IgD-negative memory B cell (primary cell): Measurements from ENCODE around the gene PRXL2C. TPM values are rescaled to one million over a fixed set of nuclear protein-coding genes. Genes with fewer than 3 reads are reported as not detected.
A peak's percentile ranks its signal among the peaks of the same experiment; 100 is the strongest.
"Not testable (repeated sequence)": the region's sequence is repeated elsewhere in the genome, so short reads cannot be mapped to it uniquely, and the experiment has no call there.

Source experiments
- H3K27ac Mint-ChIP-seq, 3 donors: one replicate each; pipeline ENCODE4 v1.8.0; 2020 to 2022; ENCODE audit warnings: mild to moderate bottlenecking in 3 of 3, mixed read lengths in 3 of 3, moderate library complexity in 1 of 3
- H3K27me3 Mint-ChIP-seq: one replicate; pipeline ENCODE4 v1.8.0; 2021; ENCODE audit warnings: mixed read lengths
- H3K36me3 Mint-ChIP-seq: one replicate; pipeline ENCODE4 v1.8.0; 2020; ENCODE audit warnings: mild to moderate bottlenecking, mixed read lengths
- H3K4me1 Mint-ChIP-seq, 3 donors: one replicate each; pipeline ENCODE4 v1.8.0; 2020 to 2022; ENCODE audit warnings: mixed read lengths in 3 of 3, mild to moderate bottlenecking in 1 of 3
- H3K4me3 Mint-ChIP-seq, 4 donors: one replicate each; pipeline ENCODE4 v1.8.0; 2020 to 2022; ENCODE audit warnings: mild to moderate bottlenecking in 4 of 4, mixed read lengths in 4 of 4, moderate library complexity in 3 of 4
- H3K9me3 Mint-ChIP-seq, 3 donors: one replicate each; pipeline ENCODE4 v1.8.0; 2020 to 2021; ENCODE audit warnings: mixed read lengths in 3 of 3, mild to moderate bottlenecking in 1 of 3
- polyA plus RNA-seq: library from polyadenylated mRNA; unstranded; fragments of 300-500 nt; fragmentation: Illumina TruSeq; gene quantifications from one replicate; pipeline ENCODE4 v1.2.3, GENCODE V29; 2021

Gene PRXL2C
- polyA plus RNA-seq, 1 donor from 2014 or later = 9.6 TPM

GRCh38 chr9:96620832-96621269, 34.3 kb downstream of the PRXL2C start:
- H3K36me3 Mint-ChIP-seq = no peaks in the 10 kb centered on the region
- H3K4me1 Mint-ChIP-seq = peaks cover 8 to 16% (median 10%) of the 10 kb centered on the region in 3 donors
- peak overlapping the region in 2 of 4 donors; percentile 86 to 87 for H3K4me3 Mint-ChIP-seq
- H3K27me3 Mint-ChIP-seq = peaks cover 29% of the 10 kb centered on the region
- H3K27ac Mint-ChIP-seq = peak overlapping the region in 2 of 3 donors; percentile 23 to 67
- H3K9me3 Mint-ChIP-seq = peaks cover 0 to 3% (median 0%) of the 10 kb centered on the region in 3 donors

DNA sequence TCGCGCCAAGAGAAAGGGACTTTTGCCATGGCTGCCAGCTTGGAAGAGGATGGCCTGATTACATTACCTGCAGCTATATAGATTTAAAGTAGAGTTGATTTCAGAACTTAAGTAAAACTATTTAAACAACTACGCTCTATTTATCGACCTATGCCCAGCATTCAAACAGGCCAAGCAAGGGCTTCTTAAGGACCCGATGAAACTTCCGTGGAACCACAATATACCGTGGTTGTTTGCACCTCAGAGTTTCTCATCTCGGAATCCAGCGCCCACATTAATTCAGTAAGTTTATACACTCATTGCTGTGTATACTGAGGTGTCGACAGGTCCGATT, 35.0 kb downstream of the PRXL2C start:
- Mint-ChIP-seq H3K4me1 (peaks cover 8 to 16% (median 10%) of the 10 kb centered on the region in 3 donors), H3K27me3 (peaks cover 29% of the 10 kb centered on the region), H3K27ac (peak overlapping the region in 1 of 3 donors; percentile 23), H3K9me3 (peaks cover 0 to 3% (median 0%) of the 10 kb centered on the region in 3 donors), H3K4me3 (peak overlapping the region; percentile 74 to 92 (median 86)), H3K36me3 (no peaks in the 10 kb centered on the region)

- peak within 1 kb of the TSS; percentile 74 to 92 (median 86) for H3K4me3 Mint-ChIP-seq
- H3K27me3 Mint-ChIP-seq = peaks cover 28% of the 10 kb centered on the region
- H3K27ac Mint-ChIP-seq = peak within 1 kb of the TSS in 1 of 3 donors; percentile 23
- H3K4me1 Mint-ChIP-seq = peaks cover 8 to 16% (median 10%) of the 10 kb centered on the region in 3 donors
- H3K9me3 Mint-ChIP-seq = peaks cover 0 to 3% (median 0%) of the 10 kb centered on the region in 3 donors
- no peaks in the 10 kb centered on the region for H3K36me3 Mint-ChIP-seq
Measured at GRCh38 chr9:96619491-96620180, 35.5 kb downstream of the PRXL2C start, which contains the start of gene CDC14B. Gene CDC14B (minus strand): TSS chr9:96619843. CDS start chr9:96619378, 465 bp downstream.

GRCh38 chr9:96619124-96619465, 36.0 kb downstream of the PRXL2C start:
- Mint-ChIP-seq H3K36me3 (no peaks in the 10 kb centered on the region), H3K4me1 (peaks cover 8 to 16% (median 10%) of the 10 kb centered on the region in 3 donors), H3K9me3 (peaks cover 0 to 3% (median 0%) of the 10 kb centered on the region in 3 donors), H3K4me3 (peak overlapping the region in 1 of 4 donors; percentile 38), H3K27me3 (peaks cover 25% of the 10 kb centered on the region), H3K27ac (no peak overlapping the region)

GRCh38 chr9:96618209-96619123, 36.7 kb downstream of the PRXL2C start:
- Mint-ChIP-seq H3K9me3 (peaks cover 0 to 3% (median 0%) of the 10 kb centered on the region in 3 donors), H3K27ac (peak overlapping the region in 1 of 3 donors; percentile 21), H3K4me1 (peaks cover 8 to 16% (median 10%) of the 10 kb centered on the region in 3 donors), H3K36me3 (no peaks in the 10 kb centered on the region), H3K27me3 (peaks cover 28% of the 10 kb centered on the region), H3K4me3 (peak overlapping the region; percentile 54 to 84 (median 77))

DNA sequence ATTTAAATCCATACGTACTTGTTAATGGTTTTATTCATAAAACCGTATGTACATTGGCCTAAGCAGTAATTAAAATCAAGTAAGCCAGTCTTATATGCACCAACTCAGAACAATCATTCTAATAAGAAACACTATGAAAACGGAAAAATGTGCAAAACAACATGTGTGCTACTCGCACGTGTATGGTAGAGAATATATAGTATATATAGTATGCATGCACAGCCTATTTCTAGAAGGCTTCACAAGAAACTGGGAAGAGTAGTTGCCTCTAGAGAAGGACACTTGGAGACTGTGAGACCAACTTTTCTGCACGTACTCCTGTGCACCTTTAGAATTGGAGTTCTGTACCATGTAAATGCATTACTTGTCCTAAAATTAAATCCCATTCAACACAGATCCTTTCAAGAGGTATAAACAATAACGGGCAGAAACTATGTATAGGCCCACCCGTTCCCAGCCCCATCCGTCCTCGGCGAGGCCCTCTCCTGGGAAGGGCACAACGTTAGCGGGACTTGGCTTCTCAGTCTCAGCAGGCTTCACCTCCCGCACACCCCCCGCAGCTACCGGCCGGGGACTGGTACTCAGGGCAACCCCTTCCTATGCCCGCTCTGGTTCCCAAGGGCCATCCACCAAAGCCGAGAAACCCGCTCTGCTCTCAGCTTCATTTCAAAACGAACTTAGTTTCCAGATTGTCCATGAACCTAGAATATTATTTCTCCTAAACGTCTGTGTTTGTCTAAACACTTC, 37.5 kb downstream of the PRXL2C start:
- peak overlapping the region in 1 of 3 donors; percentile 21 for H3K27ac Mint-ChIP-seq
- H3K27me3 Mint-ChIP-seq = peaks cover 28% of the 10 kb centered on the region
- H3K9me3 Mint-ChIP-seq = peaks cover 0 to 3% (median 0%) of the 10 kb centered on the region in 3 donors
- H3K4me3 Mint-ChIP-seq = peak overlapping the region; percentile 28 to 81 (median 64)
- H3K36me3 Mint-ChIP-seq = no peaks in the 10 kb centered on the region
- peaks cover 8 to 16% (median 10%) of the 10 kb centered on the region in 3 donors for H3K4me1 Mint-ChIP-seq

DNA sequence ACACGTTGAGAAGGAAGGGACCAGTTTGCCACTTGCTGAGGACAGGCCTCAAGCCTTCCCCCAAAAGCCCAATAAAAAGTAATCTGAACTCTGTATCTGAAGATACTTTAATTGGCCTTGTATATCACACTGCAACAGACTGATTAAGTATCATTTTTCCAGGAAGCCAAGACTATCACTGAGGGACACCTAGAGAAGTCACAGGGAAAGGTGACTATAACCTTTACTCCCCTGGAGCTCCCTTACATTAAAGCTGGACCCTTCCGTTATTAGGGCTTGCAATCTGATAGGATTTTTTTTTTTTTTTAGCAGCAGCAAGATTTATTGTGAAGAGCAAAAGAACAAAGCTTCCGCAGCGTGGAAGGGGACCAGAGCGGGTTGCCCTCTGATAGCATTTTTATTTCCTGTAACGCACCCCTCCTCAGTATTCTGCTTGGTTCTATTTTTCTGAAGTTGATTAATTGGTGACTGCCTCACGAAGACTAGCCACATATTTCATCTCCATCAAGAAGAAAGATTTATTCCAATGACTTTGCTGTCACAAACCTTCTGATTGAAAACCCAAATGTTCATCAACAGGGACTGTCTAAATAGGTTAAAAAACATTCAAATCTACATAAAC, 38.2 kb downstream of the PRXL2C start:
- Mint-ChIP-seq H3K4me3 (peak overlapping the region in 1 of 4 donors; percentile 54), H3K4me1 (peaks cover 8 to 16% (median 10%) of the 10 kb centered on the region in 3 donors), H3K27ac (no peak overlapping the region), H3K9me3 (peaks cover 0 to 3% (median 0%) of the 10 kb centered on the region in 3 donors), H3K27me3 (peaks cover 32% of the 10 kb centered on the region), H3K36me3 (no peaks in the 10 kb centered on the region)

DNA sequence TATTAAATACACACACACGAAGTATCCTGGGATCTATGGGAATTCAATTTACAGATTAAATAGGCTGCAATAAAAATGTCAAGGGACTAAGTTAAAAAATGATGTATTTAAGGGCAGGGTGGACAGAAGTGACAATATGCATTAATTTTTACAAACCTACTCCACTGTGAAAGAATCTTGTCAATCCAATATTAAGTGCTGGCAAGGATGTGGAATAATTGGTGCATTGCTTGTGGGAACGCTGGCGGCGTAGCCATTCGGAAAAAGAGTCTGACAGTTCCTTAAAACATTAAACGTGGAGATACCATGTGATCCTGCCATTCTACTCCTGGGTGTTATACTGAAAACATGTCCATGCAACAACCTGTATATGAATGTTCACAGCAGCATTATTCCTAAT, 39.7 kb downstream of the PRXL2C start:
- Mint-ChIP-seq H3K9me3 (peaks cover 0 to 3% (median 0%) of the 10 kb centered on the region in 3 donors), H3K4me3 (no peak overlapping the region), H3K36me3 (no peaks in the 10 kb centered on the region), H3K27me3 (peaks cover 21% of the 10 kb centered on the region), H3K27ac (no peak overlapping the region), H3K4me1 (peaks cover 5 to 11% (median 10%) of the 10 kb centered on the region in 3 donors)

DNA sequence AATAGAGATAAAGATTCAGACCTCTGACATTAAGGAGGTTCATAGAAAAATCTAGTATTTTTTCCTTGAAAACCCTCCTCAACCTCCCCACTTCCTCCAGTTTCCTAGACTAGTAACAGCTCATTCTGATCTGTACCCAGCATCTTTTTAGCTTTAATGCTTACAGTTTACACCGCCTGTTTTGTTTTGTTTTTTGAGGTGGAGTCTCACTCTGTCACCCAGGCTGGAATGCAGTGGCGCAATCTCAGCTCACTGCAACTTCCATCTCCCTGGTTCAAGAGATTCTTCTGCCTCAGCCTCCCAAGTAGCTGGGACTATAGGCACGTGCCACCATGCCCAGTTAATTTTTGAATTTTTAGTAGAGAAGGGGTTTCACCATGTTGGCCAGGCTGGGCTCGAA, 40.5 kb downstream of the PRXL2C start:
- not testable (repeated sequence) for H3K4me3 Mint-ChIP-seq, H3K9me3 Mint-ChIP-seq, H3K4me1 Mint-ChIP-seq, H3K36me3 Mint-ChIP-seq
- peak overlapping the region in 1 of 3 donors; percentile 40 for H3K27ac Mint-ChIP-seq
- H3K27me3 Mint-ChIP-seq = peaks cover 17% of the 10 kb centered on the region

GRCh38 chr9:96612966-96613589, 42.0 kb downstream of the PRXL2C start:
- Mint-ChIP-seq H3K27ac (no peak overlapping the region), H3K9me3 (peaks cover 0 to under 1% (median 0%) of the 10 kb centered on the region in 3 donors), H3K27me3 (peaks cover 14% of the 10 kb centered on the region), H3K4me1 (peaks cover 1 to 2% (median 1%) of the 10 kb centered on the region in 3 donors), H3K36me3 (no peaks in the 10 kb centered on the region), H3K4me3 (no peak overlapping the region)

GRCh38 chr9:96612105-96612965, 42.8 kb downstream of the PRXL2C start:
- no peak overlapping the region for H3K27ac Mint-ChIP-seq

DNA sequence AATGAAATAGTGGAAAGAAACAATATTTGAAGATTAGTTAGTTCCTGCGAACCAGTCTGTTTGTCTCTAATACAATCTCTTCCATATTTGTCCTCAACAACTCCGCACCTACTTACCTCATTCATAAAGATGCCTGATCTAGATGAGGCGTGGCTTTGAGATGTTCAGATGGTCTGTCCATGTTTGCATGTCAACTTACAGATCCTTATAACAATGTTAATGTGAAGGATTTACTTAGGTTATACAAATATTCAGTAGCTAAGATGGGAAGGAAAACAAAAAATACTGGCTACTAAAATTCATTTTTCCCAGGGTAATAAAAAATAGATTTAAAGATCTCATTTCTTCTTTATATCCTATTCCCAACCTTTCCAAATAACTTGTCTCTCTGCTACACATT, 43.8 kb downstream of the PRXL2C start:
- Mint-ChIP-seq H3K4me1 (no peaks in the 10 kb centered on the region), H3K27me3 (peaks cover 13% of the 10 kb centered on the region), H3K9me3 (no peaks in the 10 kb centered on the region), H3K4me3 (no peak overlapping the region), H3K27ac (no peak overlapping the region), H3K36me3 (peaks cover 2% of the 10 kb centered on the region)

More at GRCh38 chr9:96612105-96612965, 42.8 kb downstream of the PRXL2C start:
- no peak overlapping the region for H3K4me3 Mint-ChIP-seq
- H3K9me3 Mint-ChIP-seq = no peaks in the 10 kb centered on the region
- peaks cover 2% of the 10 kb centered on the region for H3K36me3 Mint-ChIP-seq
- H3K27me3 Mint-ChIP-seq = peaks cover 13% of the 10 kb centered on the region
- no peaks in the 10 kb centered on the region for H3K4me1 Mint-ChIP-seq

- Mint-ChIP-seq H3K27ac (no peak overlapping the region), H3K9me3 (no peaks in the 10 kb centered on the region), H3K4me3 (no peak overlapping the region), H3K27me3 (peaks cover 9% of the 10 kb centered on the region), H3K4me1 (no peaks in the 10 kb centered on the region), H3K36me3 (peaks cover 2% of the 10 kb centered on the region)
Measured at GRCh38 chr9:96609732-96610131, 45.4 kb downstream of the PRXL2C start.
